HEK293T (cell line): ENCODE results near the gene HELQ.
"Not testable (repeated sequence)": the region's sequence is repeated elsewhere in the genome, so short reads cannot be mapped to it uniquely, and the experiment has no call there.

ENCODE experiments used
- CTCF ChIA-PET: fragments of 350-600 bp; formaldehyde crosslinking; extraction: SDS; loops from one replicate; lab custom pipeline; 2021; ENCODE audit warnings: antibody characterized with exemption, inconsistent platforms; lab: Yijun Ruan, JAX
- POLR2A ChIA-PET: fragments of 350-600 bp; formaldehyde crosslinking; extraction: SDS; loops from one replicate; lab custom pipeline; 2020; ENCODE audit warnings: antibody characterized with exemption, inconsistent platforms; lab: Yijun Ruan, JAX
- DNase-seq: peaks from one replicate; pipeline ENCODE4 v3.0.0; 2012; ENCODE audit warnings: mixed read lengths; ENCODE audit errors: extremely low spot score
- ARNT ChIP-seq: fragments of 450-650 bp; IDR thresholded peaks from 2 replicates; pipeline ENCODE4 v1.6.1; 2017; ENCODE audit warnings: mild to moderate bottlenecking
- BHLHE40 ChIP-seq: fragments of 450-650 bp; IDR thresholded peaks from 2 replicates; pipeline ENCODE4 v1.6.1; 2016; ENCODE audit warnings: mild to moderate bottlenecking, moderate library complexity, borderline replicate concordance
- CTBP1 ChIP-seq: fragments of 450-650 bp; IDR thresholded peaks from 2 replicates; pipeline ENCODE4 v1.6.1; 2016; ENCODE audit warnings: borderline replicate concordance
- ELF4 ChIP-seq: fragments of 450-650 bp; IDR thresholded peaks from 2 replicates; pipeline ENCODE4 v1.6.1; 2017; ENCODE audit warnings: antibody characterized with exemption
- FOXA1 ChIP-seq: fragments of 450-650 bp; IDR thresholded peaks from 2 replicates; pipeline ENCODE4 v1.6.1; 2016; ENCODE audit warnings: mild to moderate bottlenecking
- FOXK2 ChIP-seq: fragments of 450-650 bp; IDR thresholded peaks from 2 replicates; pipeline ENCODE4 v1.6.1; 2016; ENCODE audit warnings: mild to moderate bottlenecking
- FOXM1 ChIP-seq: fragments of 450-650 bp; IDR thresholded peaks from 2 replicates; pipeline ENCODE4 v1.6.1; 2017; ENCODE audit warnings: mild to moderate bottlenecking, borderline replicate concordance
- HDGF ChIP-seq: fragments of 450-650 bp; IDR thresholded peaks from 2 replicates; pipeline ENCODE4 v1.6.1; 2017; ENCODE audit warnings: antibody characterized with exemption, borderline replicate concordance
- L3MBTL2 ChIP-seq: fragments of 450-650 bp; conservative IDR thresholded peaks from 2 replicates; pipeline ENCODE4 v1.6.1; 2016; ENCODE audit warnings: mild to moderate bottlenecking
- LEF1 ChIP-seq: fragments of 450-650 bp; IDR thresholded peaks from 2 replicates; pipeline ENCODE4 v1.6.1; 2017; ENCODE audit warnings: mild to moderate bottlenecking, borderline replicate concordance
- NFRKB ChIP-seq: fragments of 450-650 bp; IDR thresholded peaks from 2 replicates; pipeline ENCODE4 v1.6.1; 2016; ENCODE audit warnings: mild to moderate bottlenecking, moderate library complexity
- SP1 ChIP-seq: fragments of 450-650 bp; IDR thresholded peaks from 2 replicates; pipeline ENCODE4 v1.6.1; 2017
- SUZ12 ChIP-seq: fragments of 450-650 bp; IDR thresholded peaks from 2 replicates; pipeline ENCODE4 v1.6.1; 2016; ENCODE audit warnings: mild to moderate bottlenecking
- TARDBP ChIP-seq: fragments of 450-650 bp; IDR thresholded peaks from 2 replicates; pipeline ENCODE4 v1.6.1; 2016
- ZNF384 ChIP-seq: fragments of 450-650 bp; IDR thresholded peaks from 2 replicates; pipeline ENCODE4 v1.6.1; 2016
- TF ChIP-seq, protein P1 (sequence below): fragments of 450-650 bp; IDR thresholded peaks from 2 replicates; pipeline ENCODE4 v1.6.1; 2016

The HELQ gene

DNA sequence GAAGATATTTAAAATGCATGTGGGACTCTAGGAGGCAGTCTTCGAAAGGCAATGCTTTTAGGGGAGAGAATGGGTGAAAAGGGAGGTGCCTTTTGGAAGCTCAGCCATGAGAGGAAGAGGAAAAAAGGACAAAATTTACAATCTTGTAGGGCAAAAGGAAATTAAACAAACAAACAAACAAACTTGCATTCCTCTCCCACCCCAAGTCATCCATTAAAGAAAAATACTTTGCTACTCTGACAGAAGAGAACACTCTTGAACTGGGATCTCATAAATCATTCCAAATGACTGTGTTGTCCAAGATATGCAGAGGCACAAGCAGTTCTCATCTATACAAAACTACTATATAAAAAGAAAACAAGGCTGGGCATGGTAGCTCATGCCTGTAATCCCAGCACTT is 46.7 kb downstream of the HELQ start:
- CTCF ChIA-PET, result no interaction called here

DNA sequence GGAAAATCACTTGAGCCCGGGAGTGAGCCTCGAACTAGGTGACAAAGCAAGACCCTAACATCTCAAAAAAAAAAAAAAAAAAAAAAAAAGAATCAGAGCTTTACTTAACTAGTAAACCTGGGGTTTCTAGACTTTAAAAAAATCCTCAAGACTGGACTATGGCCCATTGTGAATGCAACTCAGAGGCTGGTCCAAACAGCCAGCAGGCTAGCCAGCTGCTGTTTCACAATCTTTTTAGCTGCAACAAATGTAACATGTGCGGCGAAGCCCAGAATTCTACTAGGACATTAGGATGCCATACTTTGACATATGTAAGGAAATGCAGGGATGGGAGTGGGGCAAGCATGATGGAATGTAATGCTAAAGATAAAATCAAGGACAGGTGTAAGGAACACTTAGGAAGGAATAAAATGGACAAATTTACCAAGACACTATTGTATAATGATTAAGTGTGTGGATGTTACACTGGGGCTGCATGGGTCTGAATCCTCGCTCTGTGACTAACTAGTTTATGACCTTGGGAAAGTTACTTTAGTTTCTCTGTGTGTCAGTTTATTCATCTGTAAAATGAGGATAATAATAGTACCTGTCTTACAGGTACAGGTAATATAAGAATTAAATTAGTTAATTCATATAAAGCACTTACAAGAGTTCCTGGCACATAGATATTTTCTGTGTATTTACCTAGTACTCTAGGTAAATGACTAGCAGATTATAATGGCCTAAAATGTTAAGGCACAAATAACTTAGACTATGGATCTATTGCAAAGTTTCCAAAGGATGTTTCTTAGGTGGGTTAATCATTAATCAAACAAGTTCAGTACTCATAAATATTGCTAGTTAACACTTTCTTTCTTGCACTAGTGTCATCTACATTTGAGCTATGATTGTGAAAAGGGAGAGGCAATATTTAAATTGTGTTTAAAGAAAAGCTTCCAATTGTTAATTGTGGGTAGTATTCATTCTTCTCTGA is 49.5 kb downstream of the HELQ start:
- ChIA-PET POLR2A (no interaction called here), CTCF (no interaction called here)
- no peak for DNase-seq
- no peak for TF ChIP-seq ARNT
- TF ChIP-seq HDGF, result no peak
- TF ChIP-seq NFRKB, result no peak
- TF ChIP-seq ZNF384, result no peak
- no peak for TF ChIP-seq L3MBTL2
- no peak for TF ChIP-seq FOXM1
- no peak for TF ChIP-seq SUZ12
- no peak for TF ChIP-seq FOXA1
- no peak for TF ChIP-seq FOXK2
- no peak for TF ChIP-seq ELF4
- no peak for TF ChIP-seq SP1
- TF ChIP-seq CTBP1, result no peak
- no peak for TF ChIP-seq LEF1
- TF ChIP-seq, protein P1, sequence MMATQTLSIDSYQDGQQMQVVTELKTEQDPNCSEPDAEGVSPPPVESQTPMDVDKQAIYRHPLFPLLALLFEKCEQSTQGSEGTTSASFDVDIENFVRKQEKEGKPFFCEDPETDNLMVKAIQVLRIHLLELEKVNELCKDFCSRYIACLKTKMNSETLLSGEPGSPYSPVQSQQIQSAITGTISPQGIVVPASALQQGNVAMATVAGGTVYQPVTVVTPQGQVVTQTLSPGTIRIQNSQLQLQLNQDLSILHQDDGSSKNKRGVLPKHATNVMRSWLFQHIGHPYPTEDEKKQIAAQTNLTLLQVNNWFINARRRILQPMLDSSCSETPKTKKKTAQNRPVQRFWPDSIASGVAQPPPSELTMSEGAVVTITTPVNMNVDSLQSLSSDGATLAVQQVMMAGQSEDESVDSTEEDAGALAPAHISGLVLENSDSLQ, result no peak
- no peak for TF ChIP-seq BHLHE40

More for the DNA sequence above, 46.7 kb downstream of the HELQ start:
- DNase-seq, result no peak
- no peak for TF ChIP-seq LEF1
- TF ChIP-seq, protein P1, result peak; percentile 79
- POLR2A ChIA-PET, result interaction anchor here (1.0 kb wide), 1 partner anchor 14 kb away, joined by 3 read pairs; no protein-coding TSS in a partner anchor

DNA sequence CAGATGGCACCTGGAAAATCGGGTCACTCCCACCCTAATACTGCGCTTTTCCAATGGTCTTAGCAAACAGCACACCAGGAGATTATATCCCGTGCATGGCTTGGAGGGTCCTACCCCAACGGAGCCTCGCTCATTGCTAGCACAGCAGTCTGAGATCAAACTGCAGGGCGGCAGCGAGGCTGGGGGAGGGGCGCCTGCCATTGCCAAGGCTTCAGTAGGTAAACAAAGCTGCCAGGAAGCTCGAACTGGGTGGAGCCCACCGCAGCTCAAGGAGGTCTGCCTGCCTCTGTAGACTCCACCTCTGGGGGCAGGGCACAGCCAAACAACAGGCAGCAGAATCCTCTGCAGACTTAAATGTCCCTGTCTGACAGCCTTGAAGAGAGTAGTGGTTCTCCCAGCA is 57.5 kb downstream of the HELQ start:
- POLR2A ChIA-PET, CTCF ChIA-PET, DNase-seq: not testable (repeated sequence)

DNA sequence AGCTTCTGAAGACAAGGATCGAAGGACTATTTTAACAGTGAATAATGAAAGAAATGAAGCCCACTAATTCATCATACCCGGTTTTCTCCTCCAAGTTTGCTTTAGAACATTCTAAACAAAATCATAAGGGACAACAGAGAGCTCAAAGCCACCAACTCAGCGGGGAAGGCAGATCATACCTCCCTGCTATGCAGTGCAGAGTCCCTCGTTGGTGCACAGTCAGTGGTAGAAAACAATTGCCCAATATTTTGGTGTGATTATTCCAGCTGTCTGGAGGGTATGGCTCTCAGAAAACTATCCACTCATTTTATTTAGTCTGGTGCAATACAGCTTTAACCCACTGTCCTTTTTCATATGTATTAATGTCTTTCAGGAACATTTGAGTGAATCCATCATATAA is 61.7 kb downstream of the HELQ start:
- ChIA-PET CTCF (no interaction called here), POLR2A (interaction anchor here (0.7 kb wide), 1 partner anchor 370 kb away, joined by 3 read pairs; no protein-coding TSS in a partner anchor)
- no peak for DNase-seq
- TF ChIP-seq, protein P1, result no peak
- no peak for TF ChIP-seq ARNT
- TF ChIP-seq SUZ12, result no peak
- no peak for TF ChIP-seq FOXK2
- no peak for TF ChIP-seq TARDBP
- no peak for TF ChIP-seq NFRKB

DNA sequence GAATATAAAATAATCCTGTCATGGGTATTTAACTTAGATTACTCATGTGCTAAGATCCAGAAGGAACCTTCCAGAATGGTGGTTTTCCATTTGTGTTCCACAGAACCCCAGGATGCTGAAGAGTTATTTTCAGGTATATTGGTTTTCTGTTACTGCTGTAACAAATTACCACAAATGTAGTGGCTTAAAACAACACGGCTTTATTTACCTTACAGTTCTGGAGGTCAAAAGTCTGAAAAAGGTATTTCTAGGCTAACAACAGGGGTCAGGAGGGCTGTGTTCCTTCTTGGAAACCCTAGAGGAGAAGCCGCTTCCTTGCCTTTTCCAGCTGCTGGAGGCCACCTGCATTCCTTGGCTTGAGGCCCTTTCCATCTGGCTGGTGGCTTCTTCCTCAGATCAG is 63.1 kb downstream of the HELQ start:
- TF ChIP-seq FOXM1, result no peak
- TF ChIP-seq FOXK2, result no peak
- no peak for TF ChIP-seq SP1
- TF ChIP-seq ELF4, result no peak
- no peak for TF ChIP-seq ARNT
- ChIA-PET POLR2A (no interaction called here), CTCF (no interaction called here)
- DNase-seq, result no peak

DNA sequence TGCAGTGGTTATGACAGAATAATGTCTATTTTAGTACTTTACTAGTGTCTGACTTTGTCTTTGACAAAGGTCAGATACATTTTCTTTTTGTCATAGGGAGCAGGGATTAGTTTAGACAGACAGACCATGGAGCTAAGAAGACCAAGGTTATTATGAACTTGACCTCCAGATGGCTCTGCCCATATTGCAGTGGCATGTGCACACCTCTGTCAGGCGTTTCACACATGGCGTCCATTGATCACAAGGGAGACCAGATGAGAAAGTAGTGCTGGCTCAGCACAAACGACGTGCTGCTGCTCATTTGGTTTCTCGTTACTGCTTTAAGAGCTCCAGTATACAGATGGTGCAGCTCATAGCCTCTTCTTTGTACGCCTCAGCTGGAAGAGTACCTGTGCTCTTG is 64.7 kb downstream of the HELQ start:
- TF ChIP-seq LEF1 (no peak), NFRKB (no peak), ELF4 (no peak), L3MBTL2 (no peak), SP1 (no peak), BHLHE40 (no peak), FOXK2 (no peak)
- ChIA-PET CTCF (no interaction called here), POLR2A (no interaction called here)
- DNase-seq, result no peak

DNA sequence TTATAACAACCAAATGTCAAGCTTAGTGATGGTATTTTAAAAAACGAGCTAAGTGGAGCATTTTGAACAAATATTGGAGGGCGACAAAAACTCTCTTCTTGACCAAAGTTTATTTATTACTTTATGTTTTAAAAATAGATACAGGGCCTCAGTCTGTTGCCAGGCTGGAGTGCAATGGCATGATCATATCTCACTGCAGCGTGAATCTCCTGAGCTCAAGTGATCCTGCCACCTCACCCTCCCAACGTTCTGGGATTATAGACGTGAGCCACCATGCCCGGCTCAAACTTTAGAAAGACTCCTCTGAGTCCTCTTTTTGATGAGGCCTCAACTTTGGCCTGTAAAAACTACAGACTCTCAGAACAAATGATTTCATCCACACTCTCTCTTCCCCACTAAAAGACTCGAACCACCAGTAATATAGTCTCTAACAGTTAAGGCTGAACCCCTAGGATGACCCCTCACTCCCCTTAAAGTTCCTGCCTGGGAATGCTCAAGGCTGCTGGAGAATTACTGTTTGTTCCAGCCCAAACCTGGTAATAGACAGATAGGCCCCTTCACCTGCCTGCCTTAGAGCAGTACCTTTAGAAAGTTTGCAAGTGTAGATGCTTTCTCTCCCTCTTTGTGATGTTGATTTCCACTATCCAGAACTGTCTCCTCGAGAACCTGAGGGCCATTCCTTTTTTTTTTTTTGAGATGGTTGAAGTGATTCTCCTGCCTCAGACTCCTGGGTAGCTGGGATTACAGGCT is 65.7 kb downstream of the HELQ start:
- TF ChIP-seq FOXK2, result no peak
- TF ChIP-seq TARDBP, result no peak
- TF ChIP-seq LEF1, result no peak
- TF ChIP-seq ZNF384, result no peak
- no peak for TF ChIP-seq ELF4
- TF ChIP-seq CTBP1, result no peak
- no peak for TF ChIP-seq ARNT
- no peak for TF ChIP-seq SUZ12
- CTCF ChIA-PET, result no interaction called here
- POLR2A ChIA-PET, result no interaction called here
- no peak for DNase-seq
